Stimulated activated naive CD8-positive, alpha-beta T cell treated with anti-CD3 and anti-CD28 coated beads, Interleukin-15, amount 100 ng/mL, for 72 hours (primary cell): ENCODE measurements around the gene WDR7.

Source experiments
- ATAC-seq: fragments of 150-1000 bp; cut with Tn5 transposase; 2 replicates; pipeline ENCODE4 v1.10.0; 2021; ENCODE audit warnings: mild to moderate bottlenecking, moderate library complexity
- DNase-seq, 2 donors: peaks; one replicate each; pipeline ENCODE4 v3.0.0; 2021 to 2022
- H3K27ac Mint-ChIP-seq, 2 donors: one replicate each; pipeline ENCODE4 v1.8.0; 2022; ENCODE audit warnings: mild to moderate bottlenecking in 2 of 2, mixed read lengths in 2 of 2, moderate library complexity in 2 of 2
- H3K27me3 Mint-ChIP-seq: one replicate; pipeline ENCODE4 v1.8.0; 2022; ENCODE audit warnings: mixed read lengths
- H3K4me1 Mint-ChIP-seq: one replicate; pipeline ENCODE4 v1.8.0; 2022; ENCODE audit warnings: mild to moderate bottlenecking, mixed read lengths
- H3K4me3 Mint-ChIP-seq, 2 donors: one replicate each; pipeline ENCODE4 v1.8.0; 2022; ENCODE audit warnings: mild to moderate bottlenecking in 2 of 2, mixed read lengths in 2 of 2, moderate library complexity in 1 of 2
- H3K9me3 Mint-ChIP-seq, 2 donors: one replicate each; pipeline ENCODE4 v1.8.0; 2022; ENCODE audit warnings: mixed read lengths in 2 of 2

WDR7 gene

GRCh38 chr18:56650944-56651770 is at the start of gene WDR7:
TSS of gene WDR7 (plus strand) at chr18:56651359. CDS start at chr18:56672516, 21,157 bp downstream.
- DNase-seq (peak; percentile 92 to 97), ATAC-seq (peak; percentile 93)
- peaks cover 51% of the 10 kb centered on the region for H3K4me1 Mint-ChIP-seq
- H3K27me3 Mint-ChIP-seq: no peaks in the 10 kb centered on the region
- H3K4me3 Mint-ChIP-seq: peak within 1 kb of the TSS; percentile 87 to 98
- peaks cover 5 to 7% of the 10 kb centered on the region in 2 donors for H3K9me3 Mint-ChIP-seq
- H3K27ac Mint-ChIP-seq: peak within 1 kb of the TSS; percentile 95 to 97

GRCh38 chr18:56606618-56607017 is 44.5 kb upstream of the WDR7 start:
- no peaks in the 10 kb centered on the region for H3K27me3 Mint-ChIP-seq
- ATAC-seq (no peak), DNase-seq (no peak)
- no peaks in the 10 kb centered on the region for H3K4me1 Mint-ChIP-seq
- no peaks in the 10 kb centered on the region for H3K9me3 Mint-ChIP-seq
- no peak overlapping the region for H3K27ac Mint-ChIP-seq
- H3K4me3 Mint-ChIP-seq: no peak overlapping the region

GRCh38 chr18:56615738-56616520 is 35.2 kb upstream of the WDR7 start:
- Mint-ChIP-seq H3K27ac (peak overlapping the region in 1 of 2 donors; percentile 30), H3K4me1 (no peaks in the 10 kb centered on the region), H3K27me3 (no peaks in the 10 kb centered on the region), H3K4me3 (no peak overlapping the region), H3K9me3 (no peaks in the 10 kb centered on the region)
- ATAC-seq (no peak), DNase-seq (no peak)

GRCh38 chr18:56627991-56628390 is 23.2 kb upstream of the WDR7 start:
- Mint-ChIP-seq H3K4me3 (no peak overlapping the region), H3K27me3 (no peaks in the 10 kb centered on the region), H3K9me3 (no peaks in the 10 kb centered on the region), H3K4me1 (peaks cover 38% of the 10 kb centered on the region), H3K27ac (no peak overlapping the region)
- DNase-seq (no peak), ATAC-seq (no peak)

- H3K27ac Mint-ChIP-seq: no peak overlapping the region
- no peak for ATAC-seq
Measured at GRCh38 chr18:56632070-56633022, 18.8 kb upstream of the WDR7 start.

DNA sequence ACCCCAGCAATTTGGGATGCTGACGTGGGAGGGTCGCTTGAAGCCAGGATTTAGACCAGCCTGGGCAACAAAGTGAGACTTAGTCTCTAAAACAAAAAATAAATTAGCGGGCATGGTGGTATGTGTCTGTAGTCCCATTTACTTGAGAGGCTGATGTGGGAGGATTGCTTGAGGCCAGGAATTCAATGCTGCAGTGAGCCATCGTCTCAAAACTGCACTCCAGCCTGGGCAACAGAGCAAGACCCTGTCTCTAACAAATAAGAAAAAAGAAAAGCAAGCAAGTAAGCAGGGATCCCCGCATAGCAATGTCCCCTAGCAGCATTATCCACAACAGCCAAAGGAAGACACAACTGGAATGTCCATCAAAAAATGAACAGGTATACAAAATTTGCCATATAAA is 16.2 kb upstream of the WDR7 start:
- Mint-ChIP-seq H3K4me3 (no peak overlapping the region), H3K27ac (no peak overlapping the region), H3K9me3 (peaks cover 6 to 9% of the 10 kb centered on the region in 2 donors), H3K27me3 (no peaks in the 10 kb centered on the region), H3K4me1 (peaks cover 45% of the 10 kb centered on the region)
- no peak for ATAC-seq
- DNase-seq: no peak

More at GRCh38 chr18:56632070-56633022, 18.8 kb upstream of the WDR7 start:
- no peak overlapping the region for H3K4me3 Mint-ChIP-seq
- H3K4me1 Mint-ChIP-seq: peaks cover 55% of the 10 kb centered on the region
- no peaks in the 10 kb centered on the region for H3K9me3 Mint-ChIP-seq
- DNase-seq: no peak
- no peaks in the 10 kb centered on the region for H3K27me3 Mint-ChIP-seq

GRCh38 chr18:56637176-56637575 is 14.0 kb upstream of the WDR7 start:
- Mint-ChIP-seq H3K27ac (peak overlapping the region; percentile 99), H3K9me3 (peaks cover 6 to 9% of the 10 kb centered on the region in 2 donors), H3K4me1 (peaks cover 35% of the 10 kb centered on the region), H3K4me3 (peak overlapping the region; percentile 100), H3K27me3 (no peaks in the 10 kb centered on the region)
- DNase-seq (no peak), ATAC-seq (no peak)

DNA sequence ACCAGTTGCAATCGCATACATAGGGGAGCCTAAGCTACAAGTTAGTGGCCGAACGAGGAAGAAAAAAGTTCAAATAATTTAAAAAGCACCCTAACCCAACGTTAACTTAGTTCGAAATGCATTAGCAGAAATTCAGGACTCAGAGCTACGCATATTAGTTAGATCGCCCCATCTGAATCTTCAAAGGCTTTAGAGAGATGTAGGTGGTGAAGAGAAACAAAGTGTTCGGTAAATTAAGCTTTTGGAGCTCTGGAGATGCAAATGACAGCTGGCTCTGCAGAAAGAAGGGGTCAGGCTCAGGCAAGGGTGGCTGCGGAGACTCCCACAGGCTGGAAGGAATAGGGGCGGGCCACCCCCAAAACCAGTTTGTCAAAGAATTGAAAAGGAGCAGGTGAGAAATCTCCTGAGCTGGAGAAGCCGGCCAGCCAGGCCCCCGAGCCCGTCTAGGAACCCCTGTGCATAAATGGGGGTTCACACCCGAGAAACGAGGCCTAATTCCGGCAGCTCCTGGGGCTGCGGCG is 13.4 kb upstream of the WDR7 start:
- no peaks in the 10 kb centered on the region for H3K27me3 Mint-ChIP-seq
- ATAC-seq: peak; percentile 29
- H3K27ac Mint-ChIP-seq: peak overlapping the region; percentile 99
- peak overlapping the region; percentile 100 for H3K4me3 Mint-ChIP-seq
- H3K9me3 Mint-ChIP-seq: peaks cover 6 to 9% of the 10 kb centered on the region in 2 donors
- peaks cover 35% of the 10 kb centered on the region for H3K4me1 Mint-ChIP-seq
- DNase-seq: no peak

- DNase-seq: peak; percentile 96 to 98
- peak; percentile 97 for ATAC-seq
- peak within 1 kb of the TSS; percentile 99 for H3K27ac Mint-ChIP-seq
- H3K27me3 Mint-ChIP-seq: no peaks in the 10 kb centered on the region
- peak within 1 kb of the TSS; percentile 100 for H3K4me3 Mint-ChIP-seq
- H3K4me1 Mint-ChIP-seq: peaks cover 35% of the 10 kb centered on the region
- H3K9me3 Mint-ChIP-seq: peaks cover 6 to 9% of the 10 kb centered on the region in 2 donors
Measured at GRCh38 chr18:56638232-56639103, 12.7 kb upstream of the WDR7 start, which contains the start of gene TXNL1. TSS of gene TXNL1 (minus strand) at chr18:56638592. CDS start at chr18:56638440, 152 bp downstream.

GRCh38 chr18:56639104-56639381 is 12.1 kb upstream of the WDR7 start:
- no peaks in the 10 kb centered on the region for H3K27me3 Mint-ChIP-seq
- DNase-seq (no peak), ATAC-seq (no peak)
- H3K9me3 Mint-ChIP-seq: peaks cover 6 to 9% of the 10 kb centered on the region in 2 donors
- peak overlapping the region; percentile 100 for H3K4me3 Mint-ChIP-seq
- H3K4me1 Mint-ChIP-seq: peaks cover 34% of the 10 kb centered on the region
- H3K27ac Mint-ChIP-seq: peak overlapping the region; percentile 99

GRCh38 chr18:56639571-56639970 is 11.6 kb upstream of the WDR7 start:
- ATAC-seq: no peak
- Mint-ChIP-seq H3K9me3 (peaks cover 6 to 9% of the 10 kb centered on the region in 2 donors), H3K4me1 (peaks cover 28% of the 10 kb centered on the region), H3K4me3 (peak overlapping the region in 1 of 2 donors; percentile 100), H3K27ac (no peak overlapping the region), H3K27me3 (no peaks in the 10 kb centered on the region)
- no peak for DNase-seq

DNA sequence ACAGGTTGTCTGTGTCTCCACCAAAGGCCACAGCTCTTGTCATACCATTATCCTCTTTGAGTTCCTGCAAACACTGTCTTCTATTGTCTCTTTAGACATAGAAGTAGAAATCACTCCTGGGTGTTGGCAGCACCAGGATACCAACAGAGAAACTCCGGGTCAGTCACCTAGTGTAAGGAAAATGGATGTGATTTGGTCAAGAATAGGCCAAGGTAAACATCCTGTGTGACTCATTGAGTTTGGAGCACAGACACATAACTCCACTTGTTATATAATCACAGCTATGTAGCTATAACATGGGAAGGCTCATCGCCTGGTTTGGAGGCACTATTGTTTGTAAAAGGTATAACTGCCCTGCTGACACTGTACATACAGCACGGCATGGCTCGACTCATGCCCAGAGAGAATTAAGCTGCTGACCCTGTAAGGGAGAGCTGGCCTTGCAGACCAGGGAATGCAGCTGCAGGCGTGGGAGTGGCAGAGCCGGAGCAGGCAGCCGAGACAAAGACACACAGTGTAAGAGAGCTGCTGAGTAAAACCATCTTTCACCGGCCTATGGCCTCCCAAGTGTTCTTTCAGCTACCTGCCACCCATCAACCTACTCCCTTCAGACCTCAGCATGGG is 9.3 kb upstream of the WDR7 start:
- Mint-ChIP-seq H3K27me3 (no peaks in the 10 kb centered on the region), H3K4me3 (no peak overlapping the region), H3K4me1 (peaks cover 20% of the 10 kb centered on the region), H3K9me3 (peaks cover 6 to 9% of the 10 kb centered on the region in 2 donors), H3K27ac (no peak overlapping the region)
- ATAC-seq (no peak), DNase-seq (no peak)

DNA sequence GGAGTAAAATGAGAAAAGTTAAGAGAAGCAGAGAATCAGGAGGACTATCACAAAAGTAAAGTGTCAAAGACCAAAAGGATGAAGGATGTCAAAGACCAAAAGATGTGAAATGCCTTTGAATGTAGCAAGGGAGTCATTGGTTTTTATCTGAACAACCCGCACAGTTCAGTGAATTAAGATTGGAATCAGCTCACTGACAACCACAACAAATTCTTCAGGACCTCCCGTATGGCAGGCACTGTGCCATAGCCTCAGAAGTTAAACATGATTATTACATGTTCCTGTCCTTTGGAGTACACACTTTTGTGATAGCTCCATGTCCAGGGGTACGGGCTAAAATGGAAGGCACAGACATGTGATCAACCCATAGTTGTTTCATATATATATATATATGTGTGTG is 7.8 kb upstream of the WDR7 start:
- no peak overlapping the region for H3K4me3 Mint-ChIP-seq
- DNase-seq (no peak), ATAC-seq (no peak)
- no peaks in the 10 kb centered on the region for H3K27me3 Mint-ChIP-seq
- peaks cover 6 to 9% of the 10 kb centered on the region in 2 donors for H3K9me3 Mint-ChIP-seq
- H3K27ac Mint-ChIP-seq: peak overlapping the region in 1 of 2 donors; percentile 1
- H3K4me1 Mint-ChIP-seq: peaks cover 25% of the 10 kb centered on the region
